ENCODE results near the gene LANCL2.
"Not testable (repeated sequence)": the region's sequence is repeated elsewhere in the genome, so short reads cannot be mapped to it uniquely, and the experiment has no call there.

Gene LANCL2

DNA sequence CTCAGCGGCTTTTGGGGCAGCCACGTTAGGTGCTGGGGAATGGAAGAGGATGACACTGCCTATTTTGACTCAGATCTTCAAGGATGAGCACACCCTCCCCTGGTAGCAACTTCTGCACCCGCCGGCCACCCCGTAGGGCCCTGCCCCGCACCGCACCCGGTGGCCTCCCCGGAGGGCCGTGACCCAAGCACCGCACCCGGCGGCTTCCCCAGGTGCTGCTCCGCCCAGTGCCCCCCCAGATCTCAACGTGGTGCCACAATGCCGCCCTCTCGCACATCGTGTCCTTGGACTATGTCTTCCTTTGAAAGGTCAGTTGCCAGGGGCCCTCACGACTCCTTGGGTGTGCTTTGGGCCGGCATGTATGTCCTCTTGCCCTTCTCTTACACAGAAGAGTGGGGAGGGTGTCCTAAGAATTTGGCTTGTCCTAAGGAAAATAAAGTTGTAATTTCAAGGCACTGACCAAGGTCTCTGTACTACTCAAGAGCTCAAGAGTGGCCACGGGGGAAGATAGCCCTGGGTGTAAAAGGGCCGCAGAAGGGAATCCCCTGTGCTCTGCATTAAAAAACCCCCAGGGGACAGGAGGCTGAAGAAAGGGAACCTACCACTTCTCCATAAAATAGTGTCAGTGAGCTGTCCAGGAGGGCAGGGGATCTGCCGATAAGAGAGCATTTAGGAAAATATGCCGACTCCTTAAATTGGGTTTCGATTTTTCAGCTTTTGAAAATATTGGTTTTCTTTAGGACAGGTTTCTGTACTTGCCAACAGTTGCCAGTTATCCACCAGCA lies 1.6 kb upstream of the LANCL2 start:
- no peak for DNase-seq

DNA sequence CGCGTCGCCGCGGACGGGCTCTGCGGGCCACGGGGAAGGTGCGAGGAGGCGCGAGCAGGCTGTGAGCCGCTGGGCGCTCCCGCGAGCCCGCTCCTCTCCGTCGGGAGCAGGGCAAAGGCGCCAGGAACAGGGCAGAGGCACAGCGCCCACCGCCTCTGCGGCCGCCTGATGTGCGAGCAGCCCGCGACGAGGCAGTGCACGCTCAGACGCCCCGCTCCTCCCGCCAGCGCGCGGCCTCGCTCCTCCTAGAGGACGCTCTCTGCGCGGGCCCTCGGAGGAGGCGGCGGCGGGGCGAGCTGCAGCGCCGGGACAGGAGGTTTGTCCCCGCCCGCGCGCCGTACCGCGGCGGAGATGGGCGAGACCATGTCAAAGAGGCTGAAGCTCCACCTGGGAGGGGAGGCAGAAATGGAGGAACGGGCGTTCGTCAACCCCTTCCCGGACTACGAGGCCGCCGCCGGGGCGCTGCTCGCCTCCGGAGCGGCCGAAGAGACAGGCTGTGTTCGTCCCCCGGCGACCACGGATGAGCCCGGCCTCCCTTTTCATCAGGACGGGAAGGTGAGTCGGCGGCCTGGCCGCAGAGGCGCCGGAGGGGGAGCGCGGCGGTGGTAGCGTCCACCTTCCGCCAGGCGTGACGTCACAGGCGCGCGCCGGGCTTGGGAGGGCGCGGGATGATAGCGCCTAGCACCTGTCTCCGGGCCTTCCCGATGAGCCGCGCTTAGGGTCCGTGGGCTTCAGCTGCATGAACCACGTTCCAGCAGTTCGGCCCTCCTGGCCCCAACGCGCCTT lies 731 bp downstream of the LANCL2 start:
- DNase-seq, result peak; percentile 92

GRCh38 chr7:55366461-55367070 lies 1.4 kb downstream of the LANCL2 start:
- no peak for DNase-seq

- no peak for DNase-seq
These were observed 2.2 kb downstream of the LANCL2 start for GRCh38 chr7:55367283-55367840.

DNA sequence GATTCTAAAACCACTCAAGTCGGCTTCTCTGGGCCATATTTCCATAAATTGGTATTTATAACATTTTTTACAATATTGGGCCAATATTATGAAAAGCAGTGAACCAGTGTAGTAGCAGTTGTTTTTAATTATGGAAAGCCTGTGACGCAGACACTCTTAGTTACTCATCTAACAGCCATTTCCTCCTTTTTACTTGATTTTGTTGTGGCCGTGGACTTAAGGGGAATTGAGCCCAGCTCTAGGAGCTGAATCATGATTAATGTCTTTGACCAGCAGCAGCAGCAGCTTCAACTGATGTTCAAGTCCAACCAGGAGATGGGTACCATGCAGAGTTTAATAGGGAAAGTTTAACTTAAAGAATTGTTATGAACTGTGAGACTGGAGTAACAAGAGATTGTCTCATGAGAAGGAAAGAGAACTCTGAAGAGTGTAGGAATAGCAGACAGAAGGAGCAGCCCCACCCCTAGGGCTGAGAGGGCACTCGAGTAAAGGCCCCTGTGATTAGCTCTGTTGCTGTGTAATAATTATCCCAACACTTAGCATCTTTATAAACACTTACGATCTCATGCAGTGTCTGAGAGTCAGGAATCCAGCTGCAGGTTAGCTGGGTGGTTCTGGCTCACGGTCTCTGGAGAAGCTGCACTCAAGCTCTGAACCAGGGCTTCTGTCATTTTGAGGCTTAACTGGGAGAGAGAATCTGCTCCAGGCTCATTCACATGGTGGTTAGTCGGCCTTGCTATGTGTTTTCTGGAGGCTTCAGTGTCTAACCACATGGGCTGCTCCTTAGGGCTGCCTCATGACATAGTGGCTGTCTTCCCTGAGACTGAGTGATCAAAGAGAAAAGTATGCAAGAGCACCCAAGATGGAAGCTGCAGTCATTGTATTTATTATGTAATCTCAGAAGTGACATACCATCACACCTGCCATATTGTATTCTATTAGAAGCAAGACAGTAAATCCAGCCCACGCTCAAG lies 4.6 kb downstream of the LANCL2 start:
- no peak for DNase-seq

GRCh38 chr7:55374213-55374612 lies 9.1 kb downstream of the LANCL2 start:
- no peak for DNase-seq

DNA sequence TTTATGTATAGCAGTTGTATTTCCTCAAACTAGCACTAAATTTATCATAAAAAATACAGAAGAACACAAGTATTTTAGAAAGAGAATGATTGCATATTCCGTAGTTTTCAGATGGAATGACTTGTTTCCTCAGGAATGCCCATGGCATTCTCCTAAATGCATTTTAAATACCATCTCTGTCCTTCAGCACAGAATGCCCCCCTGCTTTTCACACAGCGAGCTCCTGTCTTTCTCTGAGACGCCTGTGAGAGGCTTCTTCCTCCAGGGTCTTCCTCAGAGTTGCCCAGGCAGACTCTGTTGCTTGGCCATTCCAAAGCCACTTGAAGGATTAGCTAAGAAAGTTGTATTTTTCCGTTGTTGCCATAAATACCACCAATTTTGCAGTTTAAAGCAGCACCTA lies 10.1 kb downstream of the LANCL2 start:
- DNase-seq, result no peak

GRCh38 chr7:55377162-55377817 lies 12.2 kb downstream of the LANCL2 start:
- DNase-seq, result no peak

DNA sequence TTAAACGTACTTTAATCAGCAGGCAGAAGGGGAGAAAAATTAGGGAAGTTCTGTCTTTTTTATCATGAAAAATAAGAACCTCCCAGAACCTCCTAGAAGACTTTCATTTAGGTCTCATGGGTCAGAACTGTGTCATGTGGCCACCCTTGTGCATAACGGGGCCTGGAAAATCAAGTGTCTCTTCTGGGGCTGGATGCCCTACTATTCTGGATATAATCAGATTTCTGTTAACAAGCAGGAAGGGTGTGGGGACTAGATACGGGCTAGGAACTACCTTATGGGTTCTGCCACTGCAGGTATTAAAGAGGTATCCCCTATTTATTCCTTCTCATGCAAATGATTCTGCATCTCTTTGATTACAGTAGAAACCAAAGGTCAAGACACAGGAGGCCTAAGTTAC lies 14.1 kb downstream of the LANCL2 start:
- no peak for DNase-seq

GRCh38 chr7:55381189-55381588 lies 16.1 kb downstream of the LANCL2 start:
- no peak for DNase-seq

GRCh38 chr7:55381696-55382095 lies 16.6 kb downstream of the LANCL2 start:
- no peak for DNase-seq

GRCh38 chr7:55382251-55382650 lies 17.1 kb downstream of the LANCL2 start:
- no peak for DNase-seq

- no peak for DNase-seq
These were observed 21.4 kb downstream of the LANCL2 start for GRCh38 chr7:55386541-55386940.

GRCh38 chr7:55387062-55387965 lies 22.2 kb downstream of the LANCL2 start:
- DNase-seq, result no peak

GRCh38 chr7:55396233-55396785 lies 31.2 kb downstream of the LANCL2 start:
- DNase-seq, result no peak

GRCh38 chr7:55397617-55398016 lies 32.5 kb downstream of the LANCL2 start:
- DNase-seq, result no peak

GRCh38 chr7:55400191-55400590 lies 35.1 kb downstream of the LANCL2 start:
- DNase-seq, result no peak

- DNase-seq, result not testable (repeated sequence)
These were observed 37.4 kb downstream of the LANCL2 start for GRCh38 chr7:55402506-55402905.

DNA sequence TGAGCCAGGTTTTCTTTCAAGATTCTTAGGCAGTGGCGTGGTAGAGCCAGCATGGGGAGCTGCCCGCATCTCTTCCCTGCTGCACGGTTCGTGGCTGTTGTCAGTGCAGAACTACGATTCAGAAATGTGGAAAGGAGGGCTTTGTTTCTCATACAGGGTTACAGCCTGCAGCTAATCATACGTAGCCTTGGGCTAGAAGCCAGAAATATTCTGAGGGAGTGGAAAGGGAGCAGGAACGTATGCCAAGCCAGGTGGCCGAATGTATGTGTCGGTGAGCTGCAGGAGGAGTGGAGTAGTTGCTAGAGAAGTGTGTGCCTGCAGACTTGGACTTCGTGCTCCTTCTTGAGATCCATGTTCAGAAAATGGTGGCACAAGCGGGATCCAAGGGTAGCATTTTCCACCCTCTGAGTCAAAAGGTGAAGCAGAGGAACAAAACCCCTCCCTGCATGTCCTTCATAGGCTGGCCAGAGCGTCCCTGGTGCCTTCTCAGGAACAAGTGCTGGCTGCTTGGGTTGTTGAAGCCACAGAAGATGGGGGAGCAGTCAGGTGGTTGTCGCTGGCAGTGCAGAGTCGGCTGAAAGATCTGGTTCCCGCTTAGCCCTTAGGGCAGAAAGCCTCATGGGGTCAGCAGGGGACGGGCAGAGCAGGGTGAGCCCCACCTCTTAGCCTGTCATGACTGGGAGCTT lies 40.9 kb downstream of the LANCL2 start:
- no peak for DNase-seq
